ENCODE measurements around the gene FZD8.
"Not testable (repeated sequence)": the region's sequence is repeated elsewhere in the genome, so short reads cannot be mapped to it uniquely, and the experiment has no call there.

The FZD8 gene, protein sequence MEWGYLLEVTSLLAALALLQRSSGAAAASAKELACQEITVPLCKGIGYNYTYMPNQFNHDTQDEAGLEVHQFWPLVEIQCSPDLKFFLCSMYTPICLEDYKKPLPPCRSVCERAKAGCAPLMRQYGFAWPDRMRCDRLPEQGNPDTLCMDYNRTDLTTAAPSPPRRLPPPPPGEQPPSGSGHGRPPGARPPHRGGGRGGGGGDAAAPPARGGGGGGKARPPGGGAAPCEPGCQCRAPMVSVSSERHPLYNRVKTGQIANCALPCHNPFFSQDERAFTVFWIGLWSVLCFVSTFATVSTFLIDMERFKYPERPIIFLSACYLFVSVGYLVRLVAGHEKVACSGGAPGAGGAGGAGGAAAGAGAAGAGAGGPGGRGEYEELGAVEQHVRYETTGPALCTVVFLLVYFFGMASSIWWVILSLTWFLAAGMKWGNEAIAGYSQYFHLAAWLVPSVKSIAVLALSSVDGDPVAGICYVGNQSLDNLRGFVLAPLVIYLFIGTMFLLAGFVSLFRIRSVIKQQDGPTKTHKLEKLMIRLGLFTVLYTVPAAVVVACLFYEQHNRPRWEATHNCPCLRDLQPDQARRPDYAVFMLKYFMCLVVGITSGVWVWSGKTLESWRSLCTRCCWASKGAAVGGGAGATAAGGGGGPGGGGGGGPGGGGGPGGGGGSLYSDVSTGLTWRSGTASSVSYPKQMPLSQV

DNA sequence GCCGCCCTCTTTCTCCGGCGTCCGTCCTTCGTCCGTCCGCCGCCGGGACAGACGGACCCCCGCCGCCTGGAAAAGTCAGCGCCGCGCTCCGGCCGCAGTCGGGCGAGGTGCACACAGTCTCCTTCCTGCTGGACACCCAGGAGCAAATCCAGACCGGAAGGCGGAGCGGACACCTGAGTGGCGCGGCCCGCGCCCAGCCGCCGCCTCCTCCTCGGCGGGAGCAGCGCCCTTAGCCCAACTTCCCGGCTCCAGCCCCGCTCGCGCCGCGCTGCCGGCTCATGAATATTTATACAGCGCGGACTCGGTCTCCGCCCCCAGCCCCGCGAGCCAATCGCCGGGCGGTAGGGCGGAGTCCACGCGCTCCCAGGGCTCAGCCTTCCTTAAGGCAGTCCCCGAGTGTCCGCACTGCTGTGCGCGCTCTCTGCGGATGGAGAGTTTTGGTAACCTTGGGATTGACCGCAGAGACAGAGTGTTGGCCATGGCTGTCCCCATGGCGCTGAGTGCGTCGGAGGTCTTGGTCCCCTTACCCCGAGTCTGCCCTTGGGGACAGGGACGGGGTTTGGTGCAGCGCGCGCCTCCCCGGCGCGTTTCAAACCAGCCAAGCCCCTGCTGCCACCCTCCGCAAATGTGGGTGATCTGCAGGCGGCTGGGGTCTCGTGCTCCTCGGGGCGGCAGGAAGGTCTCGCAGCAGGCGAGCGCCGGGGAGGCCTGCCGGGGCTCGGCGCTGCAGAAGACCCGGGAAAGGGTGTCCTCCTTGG, at the start of gene FZD8:
FZD8 (minus strand) TSS at position 262 of the 758 bp plus-strand sequence. CDS start 867 bp downstream, outside the sequence.
- peak; percentile 96 for DNase-seq (ENCODE audit: low spot score)

DNA sequence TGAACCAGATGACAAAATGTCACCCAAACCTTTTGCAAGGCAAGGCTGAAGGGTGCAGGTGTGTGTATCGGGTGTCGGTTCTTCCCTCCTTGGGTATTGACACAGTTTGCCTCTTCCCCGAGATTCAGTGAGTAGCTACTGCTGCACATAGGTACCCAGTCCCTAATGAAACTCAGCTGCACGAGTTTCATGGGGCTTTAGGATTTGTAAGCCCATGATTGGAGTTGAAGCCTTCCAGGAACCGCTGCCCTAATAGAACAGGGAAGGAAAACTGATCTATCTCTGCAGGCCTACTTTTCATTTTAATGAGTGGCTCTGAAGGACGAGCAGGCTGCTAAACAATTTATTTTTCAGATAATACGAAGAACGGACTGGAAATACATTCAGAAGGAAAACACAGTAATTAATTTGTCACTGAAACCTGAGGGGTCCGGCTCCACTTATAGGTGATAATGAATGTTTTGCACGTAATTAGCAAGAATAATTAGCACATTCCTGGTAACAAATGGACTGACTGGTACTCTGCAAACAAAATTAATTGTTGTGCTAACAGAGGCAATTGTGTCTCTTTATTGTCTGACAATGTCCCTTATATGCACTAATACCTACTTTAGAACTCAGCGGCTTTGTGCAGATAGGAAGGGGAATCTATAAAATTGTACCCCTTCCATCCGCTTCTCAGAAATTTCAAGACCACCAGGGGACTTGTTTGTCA, 49.6 kb upstream of the FZD8 start:
- DNase-seq (ENCODE audit: low spot score) = no peak

DNA sequence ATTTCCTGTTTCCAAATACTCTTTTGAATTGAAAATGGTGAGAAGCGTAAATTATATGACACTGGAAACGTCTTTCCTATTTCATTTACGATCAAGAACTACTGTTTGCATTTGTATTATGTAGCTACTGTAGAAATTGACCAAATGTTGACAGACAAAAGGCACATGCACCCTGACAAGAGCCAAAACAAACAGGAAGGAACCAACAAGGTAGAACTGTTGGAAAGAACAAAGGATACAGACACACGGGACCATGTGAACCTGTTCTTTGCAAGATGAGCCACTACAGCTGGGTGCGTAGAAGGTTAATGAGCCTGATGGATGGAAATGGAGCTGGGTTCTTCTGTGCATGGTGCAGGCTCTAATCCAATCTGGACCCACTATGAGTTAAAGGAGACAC, 48.4 kb upstream of the FZD8 start:
- DNase-seq (ENCODE audit: low spot score) = no peak

DNA sequence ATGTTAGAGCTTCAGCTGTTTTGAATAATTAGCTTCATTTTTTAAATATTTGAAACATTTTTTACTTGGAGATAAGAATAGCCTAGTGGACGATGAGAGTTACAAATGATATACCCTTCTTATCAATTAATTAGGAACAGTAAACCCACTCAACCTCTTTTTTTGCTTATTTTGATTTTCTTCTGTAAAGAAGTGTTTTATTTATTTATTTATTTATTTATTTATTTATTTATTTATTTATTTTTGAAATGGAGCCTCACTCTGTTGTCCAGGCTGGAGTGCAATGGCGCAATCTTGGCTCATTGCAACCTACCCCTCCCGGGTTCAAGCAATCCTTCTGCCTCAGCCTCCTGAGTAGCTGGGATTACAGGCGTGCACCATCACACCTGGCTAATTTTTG, 43.8 kb upstream of the FZD8 start:
- DNase-seq (ENCODE audit: low spot score) = not testable (repeated sequence)

DNA sequence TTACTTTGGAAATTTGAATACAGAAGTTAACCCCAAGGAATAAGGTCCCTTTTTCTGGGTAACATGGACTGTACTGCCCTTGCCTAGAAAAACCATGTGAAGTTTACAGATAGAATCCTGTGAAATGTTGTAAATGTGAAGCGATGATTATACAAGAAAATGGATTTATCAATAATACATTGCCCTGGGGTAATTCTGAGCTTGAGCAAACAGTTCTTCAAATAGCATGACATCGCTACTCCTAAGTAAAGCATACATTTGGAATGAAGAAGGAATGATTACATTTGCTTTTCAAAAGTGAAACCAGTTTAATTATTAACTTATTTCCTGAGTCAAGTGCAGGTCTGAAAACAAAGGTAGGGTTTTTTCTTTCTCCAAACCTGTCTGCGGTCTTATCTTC, 43.3 kb upstream of the FZD8 start:
- DNase-seq (ENCODE audit: low spot score) = no peak

DNA sequence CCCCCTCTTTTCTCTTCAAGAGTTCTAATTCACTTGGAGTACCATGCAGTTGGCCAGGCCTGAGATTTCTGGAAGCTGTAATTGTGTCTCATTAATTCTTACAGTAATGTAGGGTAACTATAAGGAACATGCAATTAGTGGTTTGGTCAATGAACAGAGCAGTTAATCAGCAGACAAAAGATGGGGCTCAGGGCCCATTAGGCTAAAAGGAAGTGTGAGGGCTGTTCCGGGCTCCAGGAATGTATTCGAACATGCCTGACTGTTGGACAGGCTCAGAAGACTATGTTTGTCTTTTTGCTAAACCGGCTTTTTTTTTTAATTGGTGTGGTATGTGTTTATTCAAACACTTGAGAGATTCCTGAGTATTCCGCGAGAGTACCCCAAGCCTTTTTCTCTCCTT, 42.5 kb upstream of the FZD8 start:
- DNase-seq (ENCODE audit: low spot score) = no peak

DNA sequence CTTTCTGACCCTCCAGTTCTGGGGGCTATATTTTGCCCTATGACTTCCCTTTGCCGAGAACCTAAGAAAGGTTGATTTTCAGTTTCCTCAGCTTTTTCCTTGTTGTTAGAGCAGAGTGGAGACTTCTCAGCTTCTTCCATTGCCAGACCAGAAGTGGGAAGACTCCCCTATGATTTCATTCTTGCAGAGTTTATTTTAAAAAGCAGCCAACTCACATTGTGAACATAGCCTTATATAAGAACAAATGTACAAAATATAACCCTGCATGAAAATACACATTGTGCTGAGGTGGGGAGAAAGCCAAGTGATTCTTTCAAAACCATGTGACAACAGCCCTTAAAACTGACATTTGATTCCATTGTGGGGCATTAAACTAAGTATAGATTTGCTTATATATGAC, 33.8 kb upstream of the FZD8 start:
- DNase-seq (ENCODE audit: low spot score) = no peak

DNA sequence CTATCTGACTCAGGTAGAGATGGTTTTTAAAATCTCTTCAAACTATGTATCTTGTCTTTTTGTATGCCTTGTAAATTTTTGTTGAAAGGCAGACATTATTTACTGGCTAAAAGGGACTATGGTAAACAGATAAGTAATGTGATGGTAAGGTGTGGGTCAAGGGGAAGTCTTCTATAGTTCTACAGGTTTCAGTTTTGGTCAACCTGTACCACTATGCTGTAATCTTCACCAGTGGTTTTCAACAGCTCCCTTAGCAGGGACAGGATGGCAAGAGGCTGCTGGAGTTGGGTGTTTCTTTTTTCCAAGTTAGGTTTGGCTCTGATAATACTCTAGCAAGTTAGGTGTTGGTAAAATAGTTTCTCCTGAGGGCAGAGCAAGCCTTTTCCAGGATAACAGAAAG, 32.7 kb upstream of the FZD8 start:
- no peak for DNase-seq (ENCODE audit: low spot score)

DNA sequence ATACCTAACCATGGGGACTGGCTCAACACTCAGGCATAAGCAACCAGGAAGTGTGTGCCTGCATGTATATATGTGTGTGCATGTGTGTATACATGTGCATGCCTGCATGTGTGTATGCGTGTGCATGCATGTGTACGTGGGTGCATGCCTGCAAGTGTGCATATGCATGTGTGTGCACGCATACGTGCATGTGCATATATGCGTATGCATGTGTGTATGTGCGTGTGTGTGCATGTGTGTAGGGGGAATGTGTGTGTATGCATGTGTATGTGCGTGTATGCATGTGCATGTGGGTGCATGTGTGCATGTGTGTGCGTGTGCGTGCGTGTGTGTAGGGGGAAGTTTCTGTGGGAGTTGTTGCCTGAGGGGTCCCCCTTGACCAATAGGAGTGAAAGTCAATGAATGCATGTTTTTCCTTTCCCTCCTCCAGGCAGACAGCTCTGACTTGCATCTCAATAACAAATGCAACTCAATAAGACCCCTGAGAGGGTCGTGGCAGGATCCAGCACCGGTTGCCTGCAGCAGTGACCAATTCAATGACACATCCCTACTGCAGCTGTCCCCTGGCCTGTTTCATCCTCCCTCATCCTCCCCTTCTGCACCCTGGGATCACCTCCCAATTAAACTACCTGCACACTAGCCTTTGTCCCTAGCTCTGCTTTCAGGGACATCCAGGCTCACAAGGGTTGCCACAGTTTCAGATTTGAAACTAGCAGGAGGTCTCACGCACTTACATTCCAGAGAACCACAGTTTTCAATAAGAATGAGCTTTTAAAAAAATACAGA, 27.0 kb upstream of the FZD8 start:
- no peak for DNase-seq (ENCODE audit: low spot score)

DNA sequence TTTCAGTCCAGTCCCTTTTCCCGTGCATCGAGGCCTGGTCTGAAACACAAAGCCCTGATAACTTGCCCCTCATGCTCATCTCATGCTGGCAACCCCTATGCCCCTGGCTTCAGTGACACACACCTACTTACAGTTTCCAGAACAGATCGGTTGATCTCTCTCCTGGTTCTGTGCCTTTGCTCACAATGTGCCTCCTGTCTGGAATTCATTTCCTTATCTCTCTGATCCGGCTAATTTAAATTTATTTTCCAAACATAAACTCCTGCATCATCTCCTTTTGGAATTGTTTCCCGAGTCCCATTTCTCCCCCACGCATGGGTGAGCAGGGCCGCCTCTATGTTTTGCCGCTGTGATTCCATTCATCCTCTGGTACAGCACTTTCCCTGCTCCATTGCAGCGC, 25.9 kb upstream of the FZD8 start:
- DNase-seq (ENCODE audit: low spot score) = no peak

DNA sequence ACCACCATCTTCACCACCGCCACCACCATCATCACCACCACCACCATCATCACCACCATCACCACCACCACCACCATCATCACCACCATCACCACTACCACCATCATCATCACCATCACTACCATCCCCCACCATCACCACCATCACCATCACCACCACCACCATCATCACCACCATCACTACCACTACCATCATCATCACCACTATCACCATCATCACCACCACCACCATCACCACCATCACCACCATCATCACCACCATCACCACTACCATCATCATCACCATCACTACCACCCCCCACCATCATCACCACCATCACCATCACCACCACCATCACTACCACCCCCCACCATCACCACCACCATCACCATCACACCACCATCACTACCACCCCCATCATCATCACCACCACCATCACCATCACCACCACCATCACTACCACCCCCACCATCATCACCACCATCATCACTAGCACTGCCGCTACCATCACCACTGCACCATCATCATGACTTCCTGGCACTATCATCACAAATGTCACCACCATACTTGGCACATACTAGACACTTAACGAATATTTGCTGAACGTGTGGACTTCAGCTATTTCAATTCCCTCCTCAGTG, 25.3 kb upstream of the FZD8 start:
- no peak for DNase-seq (ENCODE audit: low spot score)

DNA sequence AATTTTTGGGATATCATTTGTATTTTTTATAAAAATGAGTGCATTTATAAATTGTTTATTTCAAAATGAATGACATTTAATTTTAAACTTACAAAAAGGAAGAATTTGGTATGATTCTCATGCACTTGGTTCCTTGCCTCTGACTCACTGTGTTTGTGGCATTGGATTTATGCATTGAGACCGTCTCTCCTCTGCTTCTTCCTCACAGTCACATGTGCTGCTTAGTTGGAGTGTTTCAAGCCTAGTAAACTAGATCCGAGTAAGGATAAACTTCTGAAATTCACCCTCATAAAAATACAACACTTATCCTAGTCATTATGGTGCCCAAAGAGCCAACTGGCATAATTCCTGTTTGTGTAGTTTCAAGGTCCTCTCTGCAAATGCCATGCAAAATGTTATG, 19.1 kb upstream of the FZD8 start:
- DNase-seq (ENCODE audit: low spot score) = no peak

DNA sequence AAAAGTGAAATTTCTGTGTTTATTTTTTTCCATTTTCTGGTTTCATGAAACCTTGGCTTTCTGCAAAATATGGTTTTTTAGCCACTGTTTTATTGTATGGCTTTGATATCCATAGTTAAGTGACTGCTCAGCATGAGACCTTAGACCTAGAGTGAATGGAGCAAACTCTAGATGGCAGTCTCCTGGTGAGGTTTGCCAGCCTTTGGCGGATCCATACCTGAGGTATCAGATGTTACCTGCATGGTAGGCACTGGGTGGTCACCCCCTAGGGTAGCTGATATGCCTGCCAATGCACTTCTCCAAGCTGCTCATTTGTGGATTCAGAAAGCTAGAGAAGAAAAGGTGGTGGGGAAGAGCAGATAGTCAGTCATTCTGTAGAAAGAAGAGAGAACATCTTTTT, 17.4 kb upstream of the FZD8 start:
- no peak for DNase-seq (ENCODE audit: low spot score)

DNA sequence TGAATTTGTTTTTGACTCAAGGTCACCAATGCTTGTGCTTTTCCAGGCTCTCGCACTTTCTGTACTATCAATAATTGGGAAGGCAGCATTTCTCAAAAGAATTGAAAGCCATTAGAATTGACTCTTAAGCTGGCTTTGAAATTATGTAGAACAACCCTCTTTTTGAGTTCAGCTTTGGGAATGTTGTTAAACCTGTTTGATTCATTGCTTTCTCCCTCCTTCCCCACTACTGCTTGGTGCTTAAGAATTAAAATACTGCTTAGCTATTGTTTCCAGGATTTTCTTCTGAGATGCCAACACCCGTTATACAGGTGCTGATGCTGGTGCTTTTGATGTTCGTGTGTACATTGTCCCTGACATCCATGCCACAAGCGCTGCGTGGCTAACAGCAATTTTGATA, 15.5 kb upstream of the FZD8 start:
- no peak for DNase-seq (ENCODE audit: low spot score)

DNA sequence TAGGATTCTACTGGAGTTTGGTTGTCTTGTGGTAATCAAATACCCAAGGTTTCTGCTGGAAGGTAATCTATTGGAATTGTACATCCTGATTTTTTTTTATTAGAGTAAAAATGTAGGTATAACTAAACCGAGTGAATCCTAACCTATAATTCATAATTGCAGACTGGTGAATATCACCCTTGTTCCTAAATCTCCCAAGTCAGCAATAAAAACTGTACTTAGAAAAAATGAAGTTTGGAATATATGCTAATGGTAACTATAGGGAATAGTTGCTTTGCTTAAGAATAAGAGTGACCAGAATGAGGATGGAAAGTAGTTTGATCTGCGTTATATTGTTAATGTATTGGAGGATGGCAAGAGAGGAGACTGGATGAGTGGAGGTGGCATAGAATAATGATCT, 10.7 kb upstream of the FZD8 start:
- DNase-seq (ENCODE audit: low spot score) = no peak

DNA sequence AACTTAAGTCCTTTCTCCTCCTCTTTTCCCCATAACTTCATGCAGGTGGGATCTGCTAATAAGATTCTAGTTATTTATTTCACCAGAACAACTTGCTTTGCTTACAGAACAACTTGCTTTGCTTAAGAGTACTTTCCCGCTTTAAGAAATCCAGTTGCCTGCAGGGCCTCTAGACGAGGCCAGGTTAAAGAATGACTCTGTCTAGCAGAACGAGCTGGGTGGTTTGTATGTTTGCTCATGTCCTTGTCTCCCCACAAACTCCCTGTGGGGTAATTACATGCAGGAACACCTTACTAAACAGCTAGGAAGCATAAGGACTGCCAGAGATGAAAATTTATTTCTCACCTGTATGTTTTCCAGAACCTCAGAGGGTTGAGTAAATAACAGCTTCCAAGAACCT, 8.8 kb upstream of the FZD8 start:
- DNase-seq (ENCODE audit: low spot score) = no peak

DNA sequence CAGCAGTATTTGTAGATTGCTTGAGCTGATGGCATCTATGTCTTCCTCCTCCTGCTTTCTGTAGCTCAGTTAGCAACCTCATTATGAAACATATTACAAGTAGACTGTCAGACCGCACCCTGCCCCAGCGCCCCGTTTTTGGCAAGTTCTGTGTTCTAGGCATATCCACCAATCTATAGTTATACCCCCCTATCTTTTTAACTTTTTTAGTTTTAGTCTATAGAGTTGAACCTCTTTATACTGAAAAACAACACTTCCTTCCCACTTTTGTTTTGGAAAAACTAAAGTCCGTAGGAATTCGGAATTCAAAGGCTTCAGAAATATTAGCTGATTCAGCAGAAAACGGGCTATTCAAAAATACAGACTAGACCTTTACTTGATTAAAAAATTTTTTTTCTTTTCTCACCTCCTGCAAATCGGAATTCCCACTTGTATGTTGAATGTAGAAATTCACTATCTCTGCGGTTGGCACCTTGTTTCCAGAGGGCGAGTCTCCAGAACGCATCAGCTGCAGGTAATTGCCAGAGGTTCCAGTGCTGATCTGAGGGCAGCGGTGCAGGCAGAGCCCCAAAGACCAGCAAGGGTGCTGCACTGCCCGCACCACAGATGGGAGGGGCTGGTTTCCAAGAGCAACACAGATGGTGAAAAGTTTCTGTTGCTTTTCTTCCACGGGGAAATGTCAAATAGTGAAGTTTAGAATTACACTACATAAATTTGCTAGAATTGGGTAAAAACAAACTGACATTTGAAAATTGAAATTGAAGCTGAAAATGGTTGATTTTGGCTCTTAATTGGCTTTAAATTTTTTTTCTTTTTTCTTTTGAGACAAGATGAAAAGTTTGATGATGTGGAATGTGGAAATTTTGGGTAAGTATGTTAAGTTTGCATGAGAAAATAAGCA, 2.2 kb upstream of the FZD8 start:
- no peak for DNase-seq (ENCODE audit: low spot score)

DNA sequence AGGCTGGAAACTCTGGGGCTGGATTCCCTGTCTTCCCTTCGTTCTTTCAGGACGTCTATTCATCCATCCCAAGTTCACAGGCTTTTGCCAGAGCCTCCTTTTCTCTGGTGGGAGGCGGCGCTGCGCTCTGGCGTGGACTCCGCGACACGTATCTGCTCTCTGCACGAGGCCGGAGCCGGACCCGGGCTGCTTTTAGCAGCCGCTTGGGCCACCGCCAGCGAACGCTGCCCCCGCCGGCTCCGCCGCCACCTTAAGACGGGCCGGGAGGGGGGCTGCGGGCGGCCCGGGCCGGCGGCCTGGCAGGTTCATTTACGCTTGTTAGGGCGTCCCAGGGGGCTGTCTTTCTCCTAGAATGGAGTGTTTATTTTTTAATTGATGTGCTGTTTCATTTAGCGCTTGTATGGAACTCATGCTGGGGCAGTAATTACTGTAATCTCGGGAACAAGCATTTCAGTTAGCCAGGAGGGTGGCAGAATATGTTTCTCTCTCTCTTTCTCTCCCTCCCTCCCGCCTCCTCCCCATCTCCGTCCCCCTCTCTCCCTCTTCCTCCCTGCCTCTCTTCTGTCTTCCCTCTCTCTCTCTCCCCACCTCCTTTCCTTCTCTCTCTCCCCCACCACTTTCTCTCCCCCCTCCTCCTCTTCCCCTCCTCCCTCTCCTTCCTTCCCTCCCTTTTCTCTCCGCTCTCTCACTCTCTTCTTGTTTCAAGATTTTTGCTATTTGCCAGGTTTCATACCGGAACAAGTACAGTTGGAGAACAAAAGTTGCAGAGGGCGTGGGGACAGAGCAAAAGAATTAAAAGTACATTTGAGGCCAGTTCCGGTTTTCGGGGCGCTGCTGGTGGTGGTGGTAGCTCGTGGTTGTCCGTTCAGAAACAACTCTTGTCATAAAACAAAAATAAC, 1.3 kb upstream of the FZD8 start:
- DNase-seq (ENCODE audit: low spot score) = peak; percentile 69

DNA sequence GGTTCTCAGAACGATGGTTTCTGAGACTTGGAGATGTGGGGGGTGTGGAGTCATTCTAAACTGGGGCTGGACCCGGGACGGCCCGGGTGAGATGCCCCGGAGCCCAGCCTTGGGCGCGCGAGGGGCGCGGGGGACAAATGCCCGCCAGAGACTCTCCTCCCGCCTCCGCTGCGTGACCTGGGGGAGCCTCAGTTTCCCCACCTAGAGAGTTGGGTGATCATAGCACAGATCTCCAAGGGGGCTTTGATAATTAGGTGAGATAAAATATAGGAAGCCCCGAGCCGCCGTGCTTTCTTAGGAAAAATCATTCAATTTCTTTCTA, 658 bp upstream of the FZD8 start:
- no peak for DNase-seq (ENCODE audit: low spot score)

Measured in D341Med (cell line).